HG03196 (cell line): Measurements from ENCODE around the gene TRPM2.
"Not testable (repeated sequence)": the region's sequence is repeated elsewhere in the genome, so short reads cannot be mapped to it uniquely, and the experiment has no call there.

Experiments used
- ATAC-seq: cut with Tn5 transposase; IDR thresholded peaks from one replicate; pipeline ENCODE4 v1.9.1; 2021; ENCODE audit not compliant: unreplicated experiment

TRPM2 gene

GRCh38 chr21:44351535-44352252, 1.7 kb upstream of the TRPM2 start:
- no peak for ATAC-seq

GRCh38 chr21:44352253-44352860, 1.1 kb upstream of the TRPM2 start:
- ATAC-seq = no peak

- no peak for ATAC-seq
Observed at GRCh38 chr21:44354001-44354405, 582 bp downstream of the TRPM2 start.

- no peak for ATAC-seq
Observed at GRCh38 chr21:44354775-44355771, 1.7 kb downstream of the TRPM2 start.

- no peak for ATAC-seq
Observed at GRCh38 chr21:44356160-44356559, 2.7 kb downstream of the TRPM2 start.

GRCh38 chr21:44356636-44357035, 3.2 kb downstream of the TRPM2 start:
- ATAC-seq = no peak

GRCh38 chr21:44357064-44357837, 3.8 kb downstream of the TRPM2 start:
- no peak for ATAC-seq

GRCh38 chr21:44359396-44359795, 6.0 kb downstream of the TRPM2 start:
- no peak for ATAC-seq

- ATAC-seq = no peak
Observed at GRCh38 chr21:44360159-44360558, 6.7 kb downstream of the TRPM2 start.

GRCh38 chr21:44361903-44362302, 8.5 kb downstream of the TRPM2 start:
- not testable (repeated sequence) for ATAC-seq

GRCh38 chr21:44363278-44363677, 9.9 kb downstream of the TRPM2 start:
- no peak for ATAC-seq

GRCh38 chr21:44364151-44365053, 11.0 kb downstream of the TRPM2 start:
- ATAC-seq = no peak

- ATAC-seq = no peak
Observed at GRCh38 chr21:44365251-44365966, 12.0 kb downstream of the TRPM2 start.

- ATAC-seq = no peak
Observed at GRCh38 chr21:44365967-44366585, 12.7 kb downstream of the TRPM2 start.

GRCh38 chr21:44366586-44367211, 13.3 kb downstream of the TRPM2 start:
- no peak for ATAC-seq

GRCh38 chr21:44368711-44369446, 15.5 kb downstream of the TRPM2 start:
- no peak for ATAC-seq

- no peak for ATAC-seq
Observed at GRCh38 chr21:44370027-44370735, 16.8 kb downstream of the TRPM2 start.
